Measurements from ENCODE around the gene DUS1L. TPM values are rescaled to one million over a fixed set of nuclear protein-coding genes. Genes with fewer than 3 reads are reported as not detected.
A peak's percentile ranks its signal among the peaks of the same experiment; 100 is the strongest.

Gene DUS1L
- polyA plus RNA-seq, 2 of the 4 experiments (the other 2 are of a cell fraction), result 48.1 to 83.6 TPM

GRCh38 chr17:82052638-82053059, 13.0 kb downstream of the DUS1L start:
- DNase-seq (ENCODE audit: low read depth in 1 of 2, low spot score in 1 of 2) (no peak), ATAC-seq (peak in 1 of 2 experiments; percentile 1; a peak in 2 of 6 replicates), FAIRE-seq (no peak)
- Histone ChIP-seq H3K4me3 (peak overlapping the region; percentile 97), H3K27ac (peak overlapping the region; percentile 91 to 95), H3K4me2 (peak overlapping the region; percentile 91), H3K4me1 (peaks cover 16% of the 10 kb centered on the region; the same call in 2 of the 3 replicates), H3K9me3 (no peaks in the 10 kb centered on the region)
- TF ChIP-seq RCOR1 (IDR thresholded peaks at IDR 0.05; ENCODE audit: low read depth, low read length) (no peak), NR3C1 (IDR thresholded peaks at IDR 0.05) (no peak), GATA3 (IDR thresholded peaks at IDR 0.05; ENCODE audit: borderline replicate concordance) (no peak), EP300 (IDR thresholded peaks at IDR 0.05) (no peak), ZSCAN20 (CRISPR knock-in tag; IDR thresholded peaks at IDR 0.05) (no peak), TFCP2L1 (CRISPR knock-in tag; IDR thresholded peaks at IDR 0.05) (no peak), MAX (IDR thresholded peaks at IDR 0.05) (no peak), BCL3 (IDR thresholded peaks at IDR 0.05) (no peak), HMGXB4 (CRISPR knock-in tag; IDR thresholded peaks at IDR 0.05; ENCODE audit: borderline replicate concordance) (no peak), HES2 (IDR thresholded peaks at IDR 0.05) (no peak), MYC (IDR thresholded peaks at IDR 0.05; ENCODE audit: borderline replicate concordance, low read length) (no peak), EHF (CRISPR knock-in tag; IDR thresholded peaks at IDR 0.05) (no peak), EHMT2 (IDR thresholded peaks at IDR 0.05; ENCODE audit: low read depth) (no peak)
- ChIA-PET POLR2A (interaction anchor here (0.6 to 1.0 kb wide), 2 partner anchors 15 to 464 kb away, joined by 3 to 5 read pairs; partner anchors contain the start of gene DCXR), CTCF (interaction anchor here (1.0 to 21.7 kb wide), 6 partner anchors 9 to 93 kb away, joined by 3 to 191 read pairs (median 16); partner anchors contain the start of genes DCXR, DUS1L and RAC3)
- 23% methylated on average over 18 of the region's 19 CpGs for WGBS (ENCODE audit: missing lambda C conversion rate)

GRCh38 chr17:82051776-82052637, 13.6 kb downstream of the DUS1L start, which contains the start of the genes GPS1 and RFNG:
Gene GPS1 (plus strand): TSS chr17:82051898. CDS start chr17:82051932, 34 bp downstream.
Gene RFNG (minus strand): TSS chr17:82051811. CDS start chr17:82051766, 45 bp downstream.
- Histone ChIP-seq H3K27ac (peak within 1 kb of the TSS; percentile 91 to 95), H3K9me3 (no peaks in the 10 kb centered on the region), H3K4me3 (peak within 1 kb of the TSS; percentile 97), H3K4me1 (peaks cover 16% of the 10 kb centered on the region; the same call in 2 of the 3 replicates), H3K4me2 (peak within 1 kb of the TSS; percentile 91)
- DNase-seq (ENCODE audit: low read depth in 1 of 2, low spot score in 1 of 2) (peak; percentile 69 to 85), FAIRE-seq (no peak), ATAC-seq (peak; percentile 63)
- CTCF ChIA-PET, result interaction anchor here (1.0 to 21.7 kb wide), 7 partner anchors 9 to 92 kb away, joined by 3 to 191 read pairs (median 24); partner anchors contain the start of genes DCXR, DUS1L and RAC3
- POLR2A ChIA-PET, result interaction anchor here (0.6 to 1.0 kb wide), 3 partner anchors 14 to 464 kb away, joined by 3 to 5 read pairs (median 3); partner anchors contain the start of genes DCXR and DUS1L
- TF ChIP-seq MAZ (IDR thresholded peaks at IDR 0.05; ENCODE audit: borderline replicate concordance, low read depth, low read length) (0 out of 2 replicates have a peak, but pooled peaks have one; percentile 55), HMGXB4 (CRISPR knock-in tag; IDR thresholded peaks at IDR 0.05; ENCODE audit: borderline replicate concordance) (no peak), BCL3 (IDR thresholded peaks at IDR 0.05) (peak; percentile 77; the same call in 2 of the 3 replicates), POLR2A (IDR thresholded peaks at IDR 0.05; ENCODE audit: low read length) (peak; percentile 44), KDM5A (IDR thresholded peaks at IDR 0.05) (peak; percentile 27; the same call in 1 of the 2 replicates), REST (IDR thresholded peaks at IDR 0.05) (no peak), JUN (IDR thresholded peaks at IDR 0.05) (peak; percentile 75 to 94; a peak in 4 of 5 replicates), MAX (IDR thresholded peaks at IDR 0.05) (peak; percentile 71; the same call in 1 of the 2 replicates)
- 4% methylated on average over 29 of the region's 94 CpGs for WGBS (ENCODE audit: missing lambda C conversion rate)
